GM21526 (cell line): ENCODE results near the gene ABCB9.

Experiments used
- ATAC-seq: cut with Tn5 transposase; IDR thresholded peaks from one replicate; pipeline ENCODE4 v1.9.1; 2021; ENCODE audit warnings: moderate library complexity; ENCODE audit not compliant: unreplicated experiment, low FRiP score

Gene ABCB9

GRCh38 chr12:122966743-122967550 lies 684 bp upstream of the ABCB9 start:
- ATAC-seq, result no peak

GRCh38 chr12:122965321-122965751 lies 927 bp downstream of the ABCB9 start:
- no peak for ATAC-seq

DNA sequence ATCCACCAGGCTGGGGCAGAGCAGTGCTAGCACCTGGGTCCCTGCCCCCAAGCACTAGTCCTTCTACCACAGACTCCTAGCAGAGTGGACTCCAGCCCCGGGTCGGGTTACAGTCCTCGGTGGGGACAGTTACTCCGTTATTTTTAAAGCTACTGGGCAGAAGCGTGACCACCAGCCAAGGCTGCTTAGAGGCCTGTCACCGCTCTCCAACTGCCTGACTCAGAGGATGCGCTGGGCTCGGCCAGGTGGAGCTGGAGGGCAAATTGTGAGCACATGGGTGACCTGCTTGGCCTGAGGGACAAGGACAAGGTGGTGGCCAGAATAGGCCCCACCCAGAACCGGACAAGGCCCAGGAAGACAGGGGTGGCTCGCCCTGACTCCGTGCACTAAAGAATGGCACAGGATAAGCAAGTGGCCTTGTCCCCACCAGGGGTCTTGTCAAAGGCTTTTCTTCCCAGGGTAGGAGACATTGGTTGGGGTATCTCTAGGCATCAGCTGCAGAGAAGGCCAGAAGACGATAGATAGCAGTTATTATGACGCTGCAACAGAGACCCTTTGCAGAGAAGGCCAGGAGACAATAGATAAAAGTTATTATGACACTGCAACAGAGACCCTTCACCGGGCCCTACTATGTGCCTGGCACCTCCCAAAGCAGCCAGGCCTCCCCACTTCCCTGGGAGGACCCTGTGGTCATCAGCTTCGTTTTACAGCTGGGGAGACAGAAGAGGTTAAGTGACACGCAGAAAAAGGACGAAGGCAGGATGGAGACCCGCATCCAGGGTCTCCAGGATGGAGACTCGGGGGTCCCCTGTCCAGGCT lies 1.6 kb downstream of the ABCB9 start:
- no peak for ATAC-seq

- no peak for ATAC-seq
Measured at GRCh38 chr12:122963941-122964265, 2.4 kb downstream of the ABCB9 start.

DNA sequence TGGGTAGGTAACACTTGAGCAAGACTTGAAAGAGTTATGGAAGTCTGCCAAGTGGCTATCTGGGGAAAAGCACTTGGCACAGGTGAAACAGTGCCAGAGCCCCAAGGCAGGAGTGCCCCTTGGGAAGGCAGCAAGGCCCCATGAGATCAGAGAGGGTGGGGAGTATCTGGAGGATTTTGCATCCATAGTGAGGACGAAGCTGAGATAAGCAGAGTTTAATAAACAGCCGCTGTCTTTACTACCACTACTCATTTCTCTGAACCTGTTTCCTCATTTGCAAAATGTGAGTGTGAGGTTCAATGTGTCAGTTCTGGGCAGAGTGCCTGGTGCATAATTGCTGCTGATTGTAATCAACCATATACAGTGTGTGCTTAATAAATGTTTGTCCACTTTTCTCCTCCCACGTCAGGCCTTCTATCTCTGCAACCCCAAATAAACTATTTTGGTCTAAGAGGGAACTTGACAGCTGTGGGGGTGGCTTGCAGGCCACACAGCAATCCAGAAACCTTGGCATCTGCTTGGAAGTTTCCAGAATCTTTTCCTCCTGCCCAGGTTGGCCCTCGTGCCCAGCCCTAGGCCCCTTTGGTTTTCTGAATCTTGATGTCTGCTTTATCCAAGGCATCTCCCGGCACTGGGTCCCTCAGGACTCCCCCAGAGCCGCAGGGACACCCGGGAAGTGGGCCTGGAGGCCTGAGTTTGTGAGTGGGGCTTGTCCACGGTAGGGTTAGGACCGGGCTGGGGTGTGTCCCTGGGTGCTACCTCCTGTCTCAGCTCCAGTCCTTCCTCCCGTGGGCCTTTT lies 4.5 kb downstream of the ABCB9 start:
- no peak for ATAC-seq

DNA sequence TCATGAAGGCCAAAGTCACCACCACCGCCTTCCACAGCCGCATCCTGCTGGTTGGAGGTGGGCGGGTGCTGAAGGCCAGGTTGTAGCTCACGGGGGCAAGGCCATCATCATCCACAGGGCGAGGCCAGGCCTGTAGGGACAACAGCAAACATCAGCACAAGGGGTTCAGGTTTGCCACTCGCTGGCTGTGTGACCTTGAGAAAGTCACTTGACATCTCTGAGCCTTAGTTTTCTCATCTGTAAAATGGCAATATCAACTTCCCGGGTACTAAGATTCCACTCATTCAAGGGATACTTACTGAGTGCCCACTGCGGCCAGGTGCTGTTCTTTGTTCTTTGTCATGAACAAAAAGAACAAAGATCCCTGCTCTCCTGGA lies 6.1 kb downstream of the ABCB9 start:
- ATAC-seq, result no peak

DNA sequence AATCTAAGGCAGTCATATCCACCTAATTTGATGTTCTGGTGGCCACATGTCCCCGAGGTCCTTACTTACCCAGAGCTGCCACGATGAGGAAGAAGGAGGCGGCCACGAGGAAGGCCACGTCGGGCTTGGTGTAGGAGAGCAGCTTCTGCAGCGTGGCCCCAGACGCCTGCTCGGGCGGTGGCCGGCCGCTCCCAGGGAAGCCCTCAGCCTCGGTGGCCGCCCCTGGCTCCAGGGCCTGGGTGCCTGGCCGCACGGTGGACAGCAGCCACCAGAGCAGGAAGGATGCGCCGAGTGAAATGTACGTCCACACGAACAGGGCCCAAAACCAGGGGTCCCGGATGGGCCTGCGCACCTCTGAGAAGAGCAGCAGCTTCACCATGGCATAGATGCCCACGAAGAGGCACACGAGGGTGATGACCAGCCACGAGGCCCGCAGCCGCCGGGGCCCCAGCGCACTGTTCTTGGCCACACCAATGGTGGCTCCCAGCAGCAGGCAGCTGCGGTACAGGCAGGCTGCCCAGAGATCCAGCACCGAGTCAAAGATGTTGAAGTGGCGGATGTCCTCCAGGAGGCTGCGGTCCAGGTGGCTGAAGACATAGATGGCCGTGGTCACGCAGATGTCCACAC lies 6.6 kb downstream of the ABCB9 start:
- no peak for ATAC-seq

DNA sequence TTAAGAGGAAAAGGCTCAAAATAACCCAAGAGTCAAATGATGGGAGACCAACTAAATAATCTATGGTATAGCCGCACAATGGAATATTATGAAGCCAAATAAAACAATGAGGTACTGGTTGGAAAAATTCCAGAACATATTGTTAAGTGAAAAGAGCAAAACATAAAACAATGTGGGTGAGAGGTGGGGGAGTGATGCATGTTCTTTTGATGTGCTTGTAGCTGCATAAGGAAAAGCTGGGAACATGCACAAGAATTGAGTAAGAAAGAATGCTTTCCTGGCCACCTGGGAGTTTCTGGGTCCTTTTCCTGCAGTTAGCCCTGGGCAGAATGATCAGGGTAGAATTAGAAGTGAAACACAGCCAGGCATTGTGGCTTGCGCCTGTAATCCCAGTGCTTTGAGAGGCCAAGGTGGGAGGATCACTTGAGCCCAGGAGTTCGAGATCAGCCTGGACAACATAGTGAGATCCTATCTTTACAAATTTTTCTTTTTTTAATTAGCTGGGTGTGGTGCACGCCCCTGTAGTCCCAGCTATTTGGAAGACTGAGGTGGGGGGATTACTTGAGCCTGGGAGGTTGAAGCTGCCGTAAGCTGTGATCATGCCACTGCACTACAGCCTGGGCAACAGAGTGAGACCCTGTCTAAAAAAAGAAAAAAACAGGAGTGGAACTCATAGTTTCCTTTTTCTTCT lies 7.9 kb downstream of the ABCB9 start:
- ATAC-seq, result no peak

GRCh38 chr12:122956035-122956434 lies 10.2 kb downstream of the ABCB9 start:
- ATAC-seq, result no peak

- no peak for ATAC-seq
Measured at GRCh38 chr12:122955156-122955555, 11.1 kb downstream of the ABCB9 start.

DNA sequence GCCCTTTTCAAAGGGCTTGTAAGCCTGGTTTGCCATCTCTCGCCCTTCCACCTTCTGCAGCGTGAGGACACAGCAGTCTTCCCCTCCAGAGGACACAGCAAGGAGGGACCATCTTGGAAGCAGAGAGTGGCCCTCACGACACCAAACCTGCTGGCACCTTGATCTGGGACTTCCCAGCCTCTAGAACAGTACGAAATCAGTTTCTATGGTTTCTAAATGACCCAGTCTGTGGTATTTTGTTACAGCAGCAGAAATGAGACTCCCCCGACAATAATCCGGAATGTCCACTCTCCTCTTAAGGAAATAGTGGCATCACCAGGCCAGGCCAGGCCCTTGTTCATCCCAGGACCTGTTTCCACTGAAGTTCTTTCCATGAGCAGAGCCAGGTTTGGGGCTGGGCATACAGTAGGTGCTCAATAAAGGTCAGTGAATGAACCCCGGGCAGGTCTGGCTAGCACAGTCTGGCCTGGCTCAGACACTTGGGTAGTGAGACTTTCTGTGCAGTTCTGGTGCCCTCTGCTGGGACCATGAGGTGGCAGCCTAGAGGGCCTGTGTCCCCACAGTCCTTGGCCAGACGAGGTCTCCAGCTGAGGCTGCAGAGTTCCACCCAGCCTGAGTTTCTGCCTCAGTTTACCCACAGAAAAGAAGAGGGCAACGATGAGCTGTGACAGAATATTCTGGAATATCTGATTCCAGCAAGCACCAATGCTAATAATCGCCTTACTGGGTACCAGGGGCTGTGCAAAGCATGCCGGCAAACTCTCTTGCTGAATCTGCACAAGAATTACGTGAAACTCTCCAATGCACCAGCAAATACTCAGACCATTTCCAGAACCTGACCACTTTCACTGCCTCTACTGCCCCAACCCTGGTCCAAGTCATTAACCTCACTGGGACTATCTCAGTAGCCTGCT lies 14.0 kb downstream of the ABCB9 start:
- peak; percentile 71 for ATAC-seq

DNA sequence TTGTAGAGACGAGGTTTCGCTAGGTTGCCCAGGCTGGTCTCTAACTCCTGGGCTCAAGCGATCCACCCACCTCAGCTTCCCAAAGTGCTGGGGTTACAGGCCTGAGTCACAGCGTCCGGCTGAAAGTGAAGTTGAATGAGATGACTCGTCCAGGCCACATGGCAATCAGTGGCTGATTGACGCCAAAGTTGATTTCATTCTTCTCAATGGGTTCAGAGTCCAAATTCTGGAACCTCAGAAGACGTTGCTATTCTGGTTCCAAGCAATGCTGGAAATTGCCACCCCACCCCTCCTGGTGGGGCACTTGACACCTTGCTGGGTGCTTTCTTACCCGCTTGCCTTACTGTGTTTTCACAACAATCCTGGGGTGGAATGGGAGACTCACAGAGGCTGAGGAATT lies 14.9 kb downstream of the ABCB9 start:
- ATAC-seq, result no peak

- no peak for ATAC-seq
Measured at GRCh38 chr12:122949816-122950675, 16.2 kb downstream of the ABCB9 start.

GRCh38 chr12:122949405-122949804 lies 16.9 kb downstream of the ABCB9 start:
- ATAC-seq, result no peak

- ATAC-seq, result no peak
Measured at GRCh38 chr12:122948605-122949004, 17.7 kb downstream of the ABCB9 start.

GRCh38 chr12:122947352-122947792 lies 18.9 kb downstream of the ABCB9 start:
- no peak for ATAC-seq

DNA sequence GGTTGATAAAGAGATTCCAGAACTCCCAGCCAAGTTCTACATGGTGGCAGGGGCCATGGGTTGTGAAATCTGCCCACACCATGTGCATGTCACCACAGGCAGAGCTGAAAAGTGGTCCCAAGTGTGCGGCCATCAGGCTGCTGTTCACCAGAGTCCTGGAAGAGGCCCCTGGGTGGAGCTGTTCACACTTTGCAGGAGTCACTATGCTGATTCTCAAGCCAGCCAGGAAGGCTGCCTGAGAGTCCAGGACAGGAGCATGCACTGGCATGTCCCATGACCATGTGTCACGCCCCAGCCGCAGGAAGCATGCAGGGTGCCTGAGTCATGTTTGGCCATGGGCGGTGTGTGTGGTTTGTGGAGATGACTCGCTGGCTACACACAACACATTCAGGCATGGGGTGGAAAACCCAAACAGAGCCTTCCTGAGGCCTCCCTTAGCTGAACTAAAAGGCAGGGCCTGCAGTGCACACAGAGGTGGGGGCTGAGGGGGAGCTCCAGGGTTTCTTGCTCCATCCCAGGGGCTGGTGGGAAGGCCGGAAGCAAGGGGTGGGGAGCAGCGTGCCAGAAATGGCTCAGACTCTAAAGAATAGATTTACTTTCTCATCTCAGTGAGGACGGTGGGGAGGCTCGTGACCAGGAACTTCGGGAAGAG lies 19.4 kb downstream of the ABCB9 start:
- ATAC-seq, result no peak
